Measurements from ENCODE around the gene SPANXN5. TPM values are rescaled to one million over a fixed set of nuclear protein-coding genes. Genes with fewer than 3 reads are reported as not detected.
"Not testable (repeated sequence)": the region's sequence is repeated elsewhere in the genome, so short reads cannot be mapped to it uniquely, and the experiment has no call there.

SPANXN5 gene, protein sequence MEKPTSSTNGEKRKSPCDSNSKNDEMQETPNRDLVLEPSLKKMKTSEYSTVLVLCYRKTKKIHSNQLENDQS
- total RNA-seq (not detected), polyA plus RNA-seq (not detected)
- long read RNA-seq, donor 1, result 0 reads
- long read RNA-seq, donor 2, result 0 reads
- long read RNA-seq, donor 3, result 0 reads
- long read RNA-seq, donor 4, result 0 reads
- long read RNA-seq, donor 5, result 0 reads

DNA sequence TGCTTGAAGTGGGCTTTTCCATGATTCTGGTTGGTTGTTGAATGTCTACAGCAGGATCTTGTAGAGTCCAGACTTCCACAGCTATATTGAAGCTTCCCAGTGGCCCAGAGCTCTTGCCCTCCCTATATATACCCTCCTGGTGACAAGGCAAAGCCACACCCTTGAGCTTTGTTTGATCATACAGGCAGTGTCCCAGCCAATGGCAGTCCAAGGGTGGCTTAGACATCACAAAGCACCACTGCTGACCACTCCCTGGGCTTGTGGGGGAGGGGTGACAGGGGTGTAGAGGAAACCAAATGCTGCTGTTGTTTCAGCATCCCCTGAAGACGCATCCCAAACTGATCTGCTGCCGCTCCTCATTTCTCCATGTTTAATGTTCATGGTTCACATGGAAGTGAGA, at the start of gene SPANXN5:
Gene SPANXN5 (minus strand): TSS at position 101 of the 400 bp plus-strand sequence. CDS start 79 bp downstream, at position 22.
- H3K36me3 ChIP-seq (ENCODE audit: control insufficient read depth in 4 of 4, insufficient read depth in 4 of 4, low read length in 4 of 4); H3K27ac ChIP-seq (ENCODE audit: low read depth in 1 of 2, low read length in 1 of 2); ATAC-seq (ENCODE audit: insufficient read depth, low FRiP score); H3K9ac ChIP-seq (ENCODE audit: insufficient read depth in 1 of 2, low read length in 2 of 2); H3K4me1 ChIP-seq (ENCODE audit: control insufficient read depth in 5 of 5, insufficient read depth in 5 of 5, low read length in 5 of 5); DNase-seq; H3K9me3 ChIP-seq (ENCODE audit: control insufficient read depth in 4 of 4, insufficient read depth in 3 of 4, low read length in 3 of 4); H3K4me3 ChIP-seq: not testable (repeated sequence)
- H3K27me3 ChIP-seq (ENCODE audit: control insufficient read depth in 3 of 3, insufficient read depth in 3 of 3, low read length in 2 of 3), result peaks cover 0 to 10% (median 8%) of the 10 kb centered on the region in 3 donors
- 81 to 100% methylated on average over 2 of the region's 2 CpGs for WGBS, 2 donors

DNA sequence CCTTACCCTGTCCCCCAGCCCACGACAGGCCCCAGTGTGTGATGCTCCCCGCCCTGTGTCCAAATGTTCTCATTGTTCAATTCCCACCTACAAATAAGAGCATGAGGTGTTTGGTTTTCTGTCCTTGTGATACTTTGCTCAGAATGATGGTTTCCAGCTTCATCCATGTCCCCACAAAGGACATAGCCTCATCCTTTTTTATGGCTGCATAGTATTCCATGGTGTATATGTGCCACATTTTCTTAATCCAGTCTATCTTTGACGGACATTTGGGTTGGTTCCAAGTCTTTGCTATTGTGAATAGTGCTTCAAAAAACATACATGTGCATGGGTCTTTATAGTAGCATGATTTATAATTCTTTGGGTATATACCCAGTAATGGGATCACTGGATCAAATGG, 46.4 kb upstream of the SPANXN5 start:
- H3K9me3 ChIP-seq (ENCODE audit: control insufficient read depth in 4 of 4, insufficient read depth in 3 of 4, low read length in 3 of 4); H3K36me3 ChIP-seq (ENCODE audit: control insufficient read depth in 4 of 4, insufficient read depth in 4 of 4, low read length in 4 of 4); ATAC-seq (ENCODE audit: insufficient read depth, low FRiP score); DNase-seq; H3K27me3 ChIP-seq (ENCODE audit: control insufficient read depth in 3 of 3, insufficient read depth in 3 of 3, low read length in 2 of 3); H3K9ac ChIP-seq (ENCODE audit: insufficient read depth in 1 of 2, low read length in 2 of 2); H3K4me3 ChIP-seq; H3K27ac ChIP-seq (ENCODE audit: low read depth in 1 of 2, low read length in 1 of 2); H3K4me1 ChIP-seq (ENCODE audit: control insufficient read depth in 5 of 5, insufficient read depth in 5 of 5, low read length in 5 of 5): not testable (repeated sequence)
- WGBS, 2 donors, result 80 to 89% methylated on average over 3 of the region's 3 CpGs

DNA sequence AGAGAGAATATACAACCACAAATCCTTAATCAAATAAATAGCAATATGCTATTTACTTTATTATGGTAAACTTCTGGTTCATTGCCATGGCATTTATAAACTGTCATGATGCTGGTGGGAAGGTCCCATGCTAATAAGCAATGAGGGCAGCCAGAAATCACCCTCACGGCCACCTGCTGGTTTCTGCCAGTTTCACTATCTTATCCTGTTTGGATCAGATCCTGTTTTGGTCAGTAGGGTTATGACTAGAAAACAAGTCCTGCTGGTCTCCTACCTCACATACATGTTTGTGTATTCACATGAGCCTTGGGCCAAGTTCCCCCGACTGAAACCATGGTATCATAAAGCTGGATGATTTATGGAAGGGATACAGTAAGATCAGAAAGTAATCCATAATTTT, 41.9 kb upstream of the SPANXN5 start:
- H3K4me3 ChIP-seq, result no peak overlapping the region
- H3K9ac ChIP-seq (ENCODE audit: insufficient read depth in 1 of 2, low read length in 2 of 2), result no peak overlapping the region
- H3K36me3 ChIP-seq (ENCODE audit: control insufficient read depth in 4 of 4, insufficient read depth in 4 of 4, low read length in 4 of 4), result no peaks in the 10 kb centered on the region
- 58 to 84% methylated on average over 2 of the region's 2 CpGs for WGBS, 2 donors
- ATAC-seq (ENCODE audit: insufficient read depth, low FRiP score) (no peak), DNase-seq (no peak)
- H3K27ac ChIP-seq (ENCODE audit: low read depth in 1 of 2, low read length in 1 of 2), result no peak overlapping the region
- no peaks in the 10 kb centered on the region for H3K27me3 ChIP-seq (ENCODE audit: control insufficient read depth in 3 of 3, insufficient read depth in 3 of 3, low read length in 2 of 3)
- no peaks in the 10 kb centered on the region for H3K4me1 ChIP-seq (ENCODE audit: control insufficient read depth in 5 of 5, insufficient read depth in 5 of 5, low read length in 5 of 5)
- no peaks in the 10 kb centered on the region for H3K9me3 ChIP-seq (ENCODE audit: control insufficient read depth in 4 of 4, insufficient read depth in 3 of 4, low read length in 3 of 4)
- TF ChIP-seq, protein P1, sequence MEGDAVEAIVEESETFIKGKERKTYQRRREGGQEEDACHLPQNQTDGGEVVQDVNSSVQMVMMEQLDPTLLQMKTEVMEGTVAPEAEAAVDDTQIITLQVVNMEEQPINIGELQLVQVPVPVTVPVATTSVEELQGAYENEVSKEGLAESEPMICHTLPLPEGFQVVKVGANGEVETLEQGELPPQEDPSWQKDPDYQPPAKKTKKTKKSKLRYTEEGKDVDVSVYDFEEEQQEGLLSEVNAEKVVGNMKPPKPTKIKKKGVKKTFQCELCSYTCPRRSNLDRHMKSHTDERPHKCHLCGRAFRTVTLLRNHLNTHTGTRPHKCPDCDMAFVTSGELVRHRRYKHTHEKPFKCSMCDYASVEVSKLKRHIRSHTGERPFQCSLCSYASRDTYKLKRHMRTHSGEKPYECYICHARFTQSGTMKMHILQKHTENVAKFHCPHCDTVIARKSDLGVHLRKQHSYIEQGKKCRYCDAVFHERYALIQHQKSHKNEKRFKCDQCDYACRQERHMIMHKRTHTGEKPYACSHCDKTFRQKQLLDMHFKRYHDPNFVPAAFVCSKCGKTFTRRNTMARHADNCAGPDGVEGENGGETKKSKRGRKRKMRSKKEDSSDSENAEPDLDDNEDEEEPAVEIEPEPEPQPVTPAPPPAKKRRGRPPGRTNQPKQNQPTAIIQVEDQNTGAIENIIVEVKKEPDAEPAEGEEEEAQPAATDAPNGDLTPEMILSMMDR (IDR thresholded peaks at IDR 0.05; ENCODE audit: control extremely low read depth, extremely low read depth), result no peak

DNA sequence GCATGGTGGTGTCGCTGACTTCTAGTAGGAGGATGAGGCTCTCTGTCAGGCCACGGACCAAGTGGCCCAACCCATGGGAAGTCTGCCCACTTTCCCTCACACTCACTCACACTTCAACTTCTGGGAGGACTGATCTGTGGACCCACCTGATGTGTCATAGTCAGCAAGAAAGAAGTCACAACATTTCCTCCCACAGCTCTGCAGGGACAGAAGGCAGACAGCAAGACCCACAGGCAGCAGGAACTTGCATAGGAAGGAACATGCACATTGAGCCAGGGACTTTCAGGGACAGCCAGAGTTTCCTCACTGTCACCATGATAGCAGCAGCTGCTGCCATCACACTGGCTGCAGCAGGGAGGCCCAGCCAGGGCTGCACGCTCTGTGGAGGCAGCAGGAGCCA, 33.3 kb upstream of the SPANXN5 start:
- H3K27me3 ChIP-seq (ENCODE audit: control insufficient read depth in 3 of 3, insufficient read depth in 3 of 3, low read length in 2 of 3), result no peaks in the 10 kb centered on the region
- TF ChIP-seq, protein P1 (IDR thresholded peaks at IDR 0.05; ENCODE audit: control extremely low read depth, extremely low read depth), result no peak
- no peaks in the 10 kb centered on the region for H3K4me1 ChIP-seq (ENCODE audit: control insufficient read depth in 5 of 5, insufficient read depth in 5 of 5, low read length in 5 of 5)
- WGBS, 2 donors, result 52 to 60% methylated on average over 3 of the region's 3 CpGs
- DNase-seq (no peak), ATAC-seq (ENCODE audit: insufficient read depth, low FRiP score) (no peak)
- no peaks in the 10 kb centered on the region for H3K36me3 ChIP-seq (ENCODE audit: control insufficient read depth in 4 of 4, insufficient read depth in 4 of 4, low read length in 4 of 4)
- H3K27ac ChIP-seq (ENCODE audit: low read depth in 1 of 2, low read length in 1 of 2), result no peak overlapping the region
- no peak overlapping the region for H3K4me3 ChIP-seq
- peaks cover 0 to 6% (median 0%) of the 10 kb centered on the region in 4 donors for H3K9me3 ChIP-seq (ENCODE audit: control insufficient read depth in 4 of 4, insufficient read depth in 3 of 4, low read length in 3 of 4)
- H3K9ac ChIP-seq (ENCODE audit: insufficient read depth in 1 of 2, low read length in 2 of 2), result no peak overlapping the region
